WTC11 (cell line): ENCODE measurements around the gene IFIT5. TPM values are rescaled to one million over a fixed set of nuclear protein-coding genes. Genes with fewer than 3 reads are reported as not detected.

Experiments used
- ATAC-seq: fragments of 200-7000 bp; cut with Tn5 transposase; 2 replicates; pipeline ENCODE4 v1.10.0; 2021; ENCODE audit warnings: mild to moderate bottlenecking, moderate library complexity
- CTCF ChIA-PET: fragments of 300-600 bp; sonication (Branson Sonifier 250); formaldehyde crosslinking; loops from one replicate; lab custom pipeline; 2021; ENCODE audit warnings: antibody characterized with exemption; lab: Charles Lee
- POLR2A ChIA-PET: fragments of 350-600 bp; sonication (Branson Sonifier 250); formaldehyde crosslinking; loops from one replicate; lab custom pipeline; 2021; ENCODE audit warnings: antibody characterized with exemption; lab: Charles Lee
- DNase-seq: peaks from one replicate; pipeline ENCODE4 v3.0.0; 2021; ENCODE audit warnings: low spot score
- H3K27ac Mint-ChIP-seq: 2 replicates; pipeline ENCODE4 v1.8.0; 2021; ENCODE audit warnings: mixed read lengths
- H3K27me3 Mint-ChIP-seq: 2 replicates; pipeline ENCODE4 v1.8.0; 2021; ENCODE audit warnings: low read depth, mild to moderate bottlenecking, moderate library complexity, mixed read lengths
- H3K36me3 Mint-ChIP-seq: 2 replicates; pipeline ENCODE4 v1.8.0; 2021; ENCODE audit warnings: mixed read lengths
- H3K4me1 Mint-ChIP-seq: 2 replicates; pipeline ENCODE4 v1.8.0; 2022; ENCODE audit warnings: mixed read lengths
- H3K4me3 Mint-ChIP-seq: 2 replicates; pipeline ENCODE4 v1.8.0; 2021; ENCODE audit warnings: mild to moderate bottlenecking, moderate library complexity, mixed read lengths
- H3K9me3 Mint-ChIP-seq: 2 replicates; pipeline ENCODE4 v1.8.0; 2021; ENCODE audit warnings: mixed read lengths
- ARID4B ChIP-seq: sonication (generic); formaldehyde crosslinking; IDR thresholded peaks from 2 replicates; pipeline ENCODE4 v1.8.0; 2023; ENCODE audit warnings: missing genetic modification reagents, mild to moderate bottlenecking, borderline replicate concordance
- ATF1 ChIP-seq: sonication (generic); formaldehyde crosslinking; IDR thresholded peaks from 2 replicates; pipeline ENCODE4 v1.8.1; 2023; ENCODE audit warnings: mild to moderate bottlenecking, moderate library complexity, missing genetic modification reagents
- CREM ChIP-seq: sonication (generic); formaldehyde crosslinking; IDR thresholded peaks from 2 replicates; pipeline ENCODE4 v1.8.1; 2022; ENCODE audit warnings: mild to moderate bottlenecking, missing genetic modification reagents, moderate library complexity
- E2F5 ChIP-seq: sonication (generic); formaldehyde crosslinking; IDR thresholded peaks from 2 replicates; pipeline ENCODE4 v1.8.1; 2022; ENCODE audit warnings: mild to moderate bottlenecking, moderate library complexity, missing genetic modification reagents
- ESRRA ChIP-seq: sonication (generic); formaldehyde crosslinking; IDR thresholded peaks from 2 replicates; pipeline ENCODE4 v1.8.1; 2022; ENCODE audit warnings: mild to moderate bottlenecking, missing genetic modification reagents, borderline replicate concordance
- IRF1 ChIP-seq: sonication (generic); formaldehyde crosslinking; IDR thresholded peaks from 2 replicates; pipeline ENCODE4 v1.8.0; 2023; ENCODE audit warnings: missing genetic modification reagents
- JAZF1 ChIP-seq: fragments of 250-450 bp; sonication (Bioruptor Pico); IDR thresholded peaks from 2 replicates; pipeline ENCODE4 v1.9.0; 2021; ENCODE audit warnings: moderate library complexity, mild to moderate bottlenecking, inconsistent platforms
- JUN ChIP-seq: sonication (generic); formaldehyde crosslinking; IDR thresholded peaks from 2 replicates; pipeline ENCODE4 v1.8.0; 2023; ENCODE audit warnings: mild to moderate bottlenecking, missing genetic modification reagents
- NFE2L1 ChIP-seq: sonication (generic); formaldehyde crosslinking; IDR thresholded peaks from 2 replicates; pipeline ENCODE4 v1.8.1; 2023; ENCODE audit warnings: missing genetic modification reagents
- PRRX2 ChIP-seq: fragments of 250-450 bp; sonication (Bioruptor Pico); IDR thresholded peaks from 2 replicates; pipeline ENCODE4 v1.8.0; 2021; ENCODE audit warnings: mild to moderate bottlenecking
- SOX15 ChIP-seq: fragments of 250-450 bp; sonication (Bioruptor Pico); IDR thresholded peaks from 2 replicates; pipeline ENCODE4 v1.9.0; 2021; ENCODE audit warnings: mild to moderate bottlenecking
- SP1 ChIP-seq: sonication (generic); formaldehyde crosslinking; conservative IDR thresholded peaks from 2 replicates; pipeline ENCODE4 v1.8.1; 2022; ENCODE audit warnings: missing genetic modification reagents
- TEAD1 ChIP-seq: sonication (generic); formaldehyde crosslinking; IDR thresholded peaks from 2 replicates; pipeline ENCODE4 v1.8.0; 2022; ENCODE audit warnings: mild to moderate bottlenecking, missing genetic modification reagents
- ZNF219 ChIP-seq: sonication (generic); formaldehyde crosslinking; IDR thresholded peaks from 2 replicates; pipeline ENCODE4 v1.8.0; 2023; ENCODE audit warnings: missing genetic modification reagents, mild to moderate bottlenecking, borderline replicate concordance
- ZNF317 ChIP-seq: sonication (generic); formaldehyde crosslinking; IDR thresholded peaks from 2 replicates; pipeline ENCODE4 v1.8.1; 2023; ENCODE audit warnings: low read depth, mild to moderate bottlenecking, moderate library complexity, missing genetic modification reagents, borderline replicate concordance
- ZNF671 ChIP-seq: fragments of 250-450 bp; sonication (Bioruptor Pico); IDR thresholded peaks from 2 replicates; pipeline ENCODE4 v1.8.0; 2021; ENCODE audit warnings: mild to moderate bottlenecking
- total RNA-seq: library from RNA; stranded (reverse); gene quantifications from 3 replicates; pipeline ENCODE4 v1.2.3, GENCODE V29; 2021
- TF ChIP-seq, protein P1 (sequence below): sonication (generic); formaldehyde crosslinking; IDR thresholded peaks from 2 replicates; pipeline ENCODE4 v1.8.1; 2023; ENCODE audit warnings: mild to moderate bottlenecking, missing genetic modification reagents, moderate library complexity
- TF ChIP-seq, protein P2 (sequence below): fragments of 250-450 bp; sonication (Bioruptor Pico); IDR thresholded peaks from 2 replicates; pipeline ENCODE4 v1.8.0; 2021; ENCODE audit warnings: mild to moderate bottlenecking
- TF ChIP-seq, protein P3 (sequence below): fragments of 200-600 bp; IDR thresholded peaks from 2 replicates; pipeline ENCODE4 v1.8.0; 2022; ENCODE audit warnings: antibody characterized with exemption
- TF ChIP-seq, protein P4 (sequence below): fragments of 250-450 bp; sonication (Bioruptor Pico); conservative IDR thresholded peaks from 2 replicates; pipeline ENCODE4 v1.9.0; 2021; ENCODE audit warnings: mild to moderate bottlenecking

The IFIT5 gene
- total RNA-seq, 1 experiment from 2014 or later = 2.0 TPM

- TF ChIP-seq CREM (no peak), ARID4B (no peak)
Observed at GRCh38 chr10:89458291-89458690, 43.9 kb downstream of the IFIT5 start (continued).

- CTCF ChIA-PET = no interaction called here
- Mint-ChIP-seq H3K9me3 (no peaks in the 10 kb centered on the region), H3K27me3 (no peaks in the 10 kb centered on the region), H3K27ac (no peak overlapping the region), H3K4me1 (no peaks in the 10 kb centered on the region), H3K4me3 (no peak overlapping the region), H3K36me3 (no peaks in the 10 kb centered on the region)
- DNase-seq (no peak), ATAC-seq (no peak)
- TF ChIP-seq, protein P1, sequence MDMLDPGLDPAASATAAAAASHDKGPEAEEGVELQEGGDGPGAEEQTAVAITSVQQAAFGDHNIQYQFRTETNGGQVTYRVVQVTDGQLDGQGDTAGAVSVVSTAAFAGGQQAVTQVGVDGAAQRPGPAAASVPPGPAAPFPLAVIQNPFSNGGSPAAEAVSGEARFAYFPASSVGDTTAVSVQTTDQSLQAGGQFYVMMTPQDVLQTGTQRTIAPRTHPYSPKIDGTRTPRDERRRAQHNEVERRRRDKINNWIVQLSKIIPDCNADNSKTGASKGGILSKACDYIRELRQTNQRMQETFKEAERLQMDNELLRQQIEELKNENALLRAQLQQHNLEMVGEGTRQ (CRISPR knock-in tag) = no peak
- TF ChIP-seq NFE2L1 (CRISPR knock-in tag) (no peak), ZNF671 (CRISPR knock-in tag) (no peak), CREM (no peak), SP1 (CRISPR knock-in tag) (no peak), PRRX2 (CRISPR knock-in tag) (no peak), SOX15 (CRISPR knock-in tag) (no peak), ZNF219 (CRISPR knock-in tag) (no peak), IRF1 (CRISPR knock-in tag) (no peak), ATF1 (CRISPR knock-in tag) (no peak), JAZF1 (CRISPR knock-in tag) (no peak), ZNF317 (no peak), E2F5 (CRISPR knock-in tag) (no peak), JUN (CRISPR knock-in tag) (no peak), ESRRA (CRISPR knock-in tag) (no peak), TEAD1 (no peak)
- TF ChIP-seq, protein P2, sequence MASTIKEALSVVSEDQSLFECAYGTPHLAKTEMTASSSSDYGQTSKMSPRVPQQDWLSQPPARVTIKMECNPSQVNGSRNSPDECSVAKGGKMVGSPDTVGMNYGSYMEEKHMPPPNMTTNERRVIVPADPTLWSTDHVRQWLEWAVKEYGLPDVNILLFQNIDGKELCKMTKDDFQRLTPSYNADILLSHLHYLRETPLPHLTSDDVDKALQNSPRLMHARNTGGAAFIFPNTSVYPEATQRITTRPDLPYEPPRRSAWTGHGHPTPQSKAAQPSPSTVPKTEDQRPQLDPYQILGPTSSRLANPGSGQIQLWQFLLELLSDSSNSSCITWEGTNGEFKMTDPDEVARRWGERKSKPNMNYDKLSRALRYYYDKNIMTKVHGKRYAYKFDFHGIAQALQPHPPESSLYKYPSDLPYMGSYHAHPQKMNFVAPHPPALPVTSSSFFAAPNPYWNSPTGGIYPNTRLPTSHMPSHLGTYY (CRISPR knock-in tag) = no peak
- TF ChIP-seq, protein P3, sequence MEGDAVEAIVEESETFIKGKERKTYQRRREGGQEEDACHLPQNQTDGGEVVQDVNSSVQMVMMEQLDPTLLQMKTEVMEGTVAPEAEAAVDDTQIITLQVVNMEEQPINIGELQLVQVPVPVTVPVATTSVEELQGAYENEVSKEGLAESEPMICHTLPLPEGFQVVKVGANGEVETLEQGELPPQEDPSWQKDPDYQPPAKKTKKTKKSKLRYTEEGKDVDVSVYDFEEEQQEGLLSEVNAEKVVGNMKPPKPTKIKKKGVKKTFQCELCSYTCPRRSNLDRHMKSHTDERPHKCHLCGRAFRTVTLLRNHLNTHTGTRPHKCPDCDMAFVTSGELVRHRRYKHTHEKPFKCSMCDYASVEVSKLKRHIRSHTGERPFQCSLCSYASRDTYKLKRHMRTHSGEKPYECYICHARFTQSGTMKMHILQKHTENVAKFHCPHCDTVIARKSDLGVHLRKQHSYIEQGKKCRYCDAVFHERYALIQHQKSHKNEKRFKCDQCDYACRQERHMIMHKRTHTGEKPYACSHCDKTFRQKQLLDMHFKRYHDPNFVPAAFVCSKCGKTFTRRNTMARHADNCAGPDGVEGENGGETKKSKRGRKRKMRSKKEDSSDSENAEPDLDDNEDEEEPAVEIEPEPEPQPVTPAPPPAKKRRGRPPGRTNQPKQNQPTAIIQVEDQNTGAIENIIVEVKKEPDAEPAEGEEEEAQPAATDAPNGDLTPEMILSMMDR = no peak
- TF ChIP-seq, protein P4, sequence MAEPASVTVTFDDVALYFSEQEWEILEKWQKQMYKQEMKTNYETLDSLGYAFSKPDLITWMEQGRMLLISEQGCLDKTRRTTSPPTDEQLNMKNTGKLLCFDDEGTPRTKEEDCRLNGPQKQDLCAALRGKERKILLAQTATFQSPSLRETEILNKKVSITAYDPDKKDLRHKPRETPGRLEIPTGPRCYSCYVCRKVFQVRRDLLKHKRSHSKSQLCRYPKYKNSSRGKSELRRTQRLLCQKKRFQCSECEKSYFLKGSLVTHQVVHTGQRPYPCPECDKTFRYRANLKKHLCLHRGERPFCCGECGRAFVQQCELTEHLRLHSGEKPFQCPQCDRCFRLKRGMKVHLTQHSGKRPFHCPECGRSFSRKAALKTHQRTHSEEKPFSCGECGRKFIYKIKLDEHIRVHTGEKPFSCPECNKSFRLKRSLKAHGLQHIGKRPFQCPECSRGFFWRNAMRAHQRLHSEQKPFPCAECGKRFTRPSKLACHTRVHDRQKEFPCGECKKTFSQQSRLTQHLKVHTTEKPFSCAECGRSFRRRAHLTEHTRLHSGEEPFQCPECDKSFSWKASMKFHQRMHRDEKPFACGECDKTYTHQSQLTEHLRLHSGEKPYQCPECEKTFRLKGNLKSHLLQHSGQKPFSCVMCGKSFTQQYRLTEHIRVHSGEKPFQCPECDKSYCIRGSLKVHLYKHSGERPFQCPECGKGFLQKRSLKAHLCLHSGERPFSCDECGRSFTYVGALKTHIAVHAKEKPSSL (CRISPR knock-in tag) = no peak
- POLR2A ChIA-PET = no interaction called here
Observed at GRCh38 chr10:89458784-89459183, 44.4 kb downstream of the IFIT5 start.
